Activated CD4-positive, alpha-beta T cell treated with anti-CD3 and anti-CD28 coated beads, Interleukin-2, amount 10 ng/mL, durations not matched to agents 7 days and 5 days (primary cell): ENCODE measurements around the gene CHMP2A. TPM values are rescaled to one million over a fixed set of nuclear protein-coding genes. Genes with fewer than 3 reads are reported as not detected.
A peak's percentile ranks its signal among the peaks of the same experiment; 100 is the strongest.

Experiments
- CTCF ChIA-PET: fragments of 350-600 bp; sonication (Branson Sonifier 250); formaldehyde crosslinking; loops from one replicate; lab custom pipeline; 2021; ENCODE audit warnings: antibody characterized with exemption; lab: Charles Lee
- POLR2A ChIA-PET: fragments of 350-600 bp; sonication (Branson Sonifier 250); formaldehyde crosslinking; loops from one replicate; lab custom pipeline; 2021; ENCODE audit warnings: antibody characterized with exemption; lab: Charles Lee
- DNase-seq: peaks from one replicate; pipeline ENCODE4 v3.0.0-alpha.2; 2020
- H3K27ac Mint-ChIP-seq: one replicate; pipeline ENCODE4 v1.8.0; 2021; ENCODE audit warnings: mild to moderate bottlenecking, moderate library complexity, mixed read lengths
- H3K27me3 Mint-ChIP-seq: one replicate; pipeline ENCODE4 v1.8.0; 2021; ENCODE audit warnings: mixed read lengths
- H3K36me3 Mint-ChIP-seq: one replicate; pipeline ENCODE4 v1.8.0; 2021; ENCODE audit warnings: low read depth, mixed read lengths
- H3K4me1 Mint-ChIP-seq: one replicate; pipeline ENCODE4 v1.8.0; 2021; ENCODE audit warnings: mixed read lengths
- H3K4me3 Mint-ChIP-seq: one replicate; pipeline ENCODE4 v1.8.0; 2021; ENCODE audit warnings: mild to moderate bottlenecking, moderate library complexity, mixed read lengths
- H3K9me3 Mint-ChIP-seq: one replicate; pipeline ENCODE4 v1.8.0; 2021; ENCODE audit warnings: mixed read lengths
- total RNA-seq, 2 experiments: library from RNA; stranded (reverse); gene quantifications; one replicate each; pipeline ENCODE4 v1.2.3, GENCODE V29; 2021

The CHMP2A gene
- total RNA-seq, 2 experiments from 2014 or later, result 128 to 137 TPM

GRCh38 chr19:58557221-58558065, 2.5 kb upstream of the CHMP2A start:
- POLR2A ChIA-PET, result no interaction called here
- peaks cover 73% of the 10 kb centered on the region for H3K4me1 Mint-ChIP-seq
- peak overlapping the region; percentile 97 for H3K27ac Mint-ChIP-seq
- H3K27me3 Mint-ChIP-seq, result no peaks in the 10 kb centered on the region
- H3K4me3 Mint-ChIP-seq, result peak overlapping the region; percentile 90
- CTCF ChIA-PET, result interaction anchor here (0.8 to 1.2 kb wide), 2 partner anchors 10 to 12 kb away, joined by 3 read pairs; no protein-coding TSS in a partner anchor
- H3K9me3 Mint-ChIP-seq, result no peaks in the 10 kb centered on the region
- no peak for DNase-seq
- H3K36me3 Mint-ChIP-seq, result peaks cover 49% of the 10 kb centered on the region

DNA sequence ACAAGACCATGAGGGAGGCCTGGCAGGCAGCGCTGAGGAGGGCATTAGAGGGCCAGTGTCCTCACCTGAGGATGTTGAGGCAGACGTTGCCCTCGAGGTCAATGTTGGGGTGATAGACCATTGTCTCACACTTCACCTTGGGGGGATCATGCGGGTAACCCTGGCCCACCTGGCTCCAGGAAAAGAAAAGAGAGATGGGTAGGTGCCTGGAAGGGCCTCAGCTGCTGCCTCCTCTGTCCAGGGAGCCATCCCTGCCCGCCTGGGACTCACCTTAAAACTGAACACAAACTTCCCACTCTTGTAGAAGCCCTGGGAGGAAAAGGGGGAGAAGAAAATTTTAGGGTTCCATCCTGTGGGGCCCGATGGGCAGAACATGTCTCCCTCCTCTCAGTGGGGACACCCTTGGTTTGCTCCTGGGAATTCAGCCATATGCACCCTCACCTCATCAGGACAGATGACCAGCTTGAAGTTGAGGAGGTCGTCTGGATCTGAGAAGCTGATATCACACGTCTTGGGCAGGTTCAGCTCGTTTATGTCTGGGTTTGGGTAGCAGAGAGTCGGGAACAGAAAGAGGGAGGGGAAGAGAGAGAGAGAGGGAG, 1.8 kb upstream of the CHMP2A start:
- Mint-ChIP-seq H3K36me3 (peaks cover 56% of the 10 kb centered on the region), H3K9me3 (no peaks in the 10 kb centered on the region), H3K4me3 (peak overlapping the region; percentile 90), H3K27ac (peak overlapping the region; percentile 94), H3K27me3 (no peaks in the 10 kb centered on the region), H3K4me1 (peaks cover 69% of the 10 kb centered on the region)
- DNase-seq, result no peak
- POLR2A ChIA-PET, result no interaction called here
- CTCF ChIA-PET, result interaction anchor here (0.8 to 1.2 kb wide), 2 partner anchors 9 to 11 kb away, joined by 3 read pairs; no protein-coding TSS in a partner anchor

DNA sequence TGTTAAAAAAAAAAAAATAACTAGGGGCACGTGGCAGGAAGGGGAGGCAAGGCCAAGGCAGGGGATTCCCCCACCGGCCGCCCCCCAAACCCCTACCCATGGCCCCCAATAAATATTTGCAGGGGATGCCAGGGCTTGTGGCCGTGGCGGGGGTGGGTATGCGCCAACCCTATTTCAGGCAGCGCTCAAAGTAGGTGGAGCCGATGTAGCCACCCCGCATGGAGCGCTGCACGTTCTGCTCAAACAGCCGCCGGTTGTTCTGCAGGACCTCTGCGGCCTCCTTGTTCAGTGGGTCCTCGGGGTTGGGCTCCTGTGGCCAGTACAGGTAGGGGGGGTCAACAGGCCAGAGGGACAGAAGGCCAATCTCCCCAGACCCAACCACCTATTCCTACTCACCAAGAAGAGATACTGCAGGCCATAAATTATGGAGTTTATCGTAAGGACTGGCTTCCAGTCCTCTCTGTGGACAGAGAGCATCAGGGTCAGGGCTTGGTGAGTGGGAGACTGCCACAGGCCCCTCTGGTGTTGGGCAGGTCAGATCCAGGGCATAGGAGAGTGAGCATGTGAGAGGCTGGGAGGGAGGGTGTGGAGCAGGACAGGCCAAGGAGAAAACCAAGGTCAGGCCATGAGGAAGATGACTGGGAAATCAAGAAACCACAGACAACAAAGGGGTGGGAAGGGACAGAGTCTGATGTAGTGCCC, 1.2 kb upstream of the CHMP2A start:
- CTCF ChIA-PET, result interaction anchor here (3.3 kb wide), 1 partner anchor 36 kb away, joined by 25 read pairs; the partner anchor contains the start of gene ZBTB45
- peak overlapping the region; percentile 90 for H3K4me3 Mint-ChIP-seq

DNA sequence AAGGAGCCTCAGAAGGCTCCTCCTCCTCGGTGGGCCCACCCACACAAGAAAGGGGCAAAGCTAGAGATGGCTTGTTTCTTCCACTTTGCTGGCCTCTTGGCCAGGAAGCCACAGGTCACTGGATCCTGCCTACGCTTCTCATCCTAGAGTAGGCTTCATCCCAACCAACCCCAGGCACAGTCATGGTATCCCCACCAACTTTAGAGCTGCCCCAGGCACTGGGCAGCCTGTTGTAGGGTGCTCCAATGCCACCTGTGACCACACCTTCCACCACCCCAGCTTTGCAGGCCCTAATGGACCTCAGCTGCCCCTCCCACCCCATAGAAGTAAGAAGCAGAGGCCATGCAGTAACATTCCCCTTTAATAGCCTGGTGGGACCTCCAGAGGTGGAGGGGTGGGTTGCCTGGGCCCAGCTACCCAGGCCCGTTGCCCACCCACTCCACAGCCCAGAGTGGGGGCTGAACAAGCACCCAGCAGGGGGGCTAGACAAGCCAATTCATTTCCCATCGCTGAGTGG, 522 bp upstream of the CHMP2A start:
- H3K4me1 Mint-ChIP-seq, result peaks cover 58% of the 10 kb centered on the region
- no peaks in the 10 kb centered on the region for H3K27me3 Mint-ChIP-seq
- ChIA-PET POLR2A (interaction anchor here (1.0 to 2.3 kb wide), 3 partner anchors 11 to 129 kb away, joined by 3 to 9 read pairs (median 6); partner anchors contain the start of genes TRIM28 and ZBTB45), CTCF (interaction anchor here (1.0 to 3.3 kb wide), 6 partner anchors 11 to 336 kb away, joined by 3 to 25 read pairs (median 4); partner anchors contain the start of genes MZF1, TRIM28 and ZBTB45)
- peaks cover 58% of the 10 kb centered on the region for H3K36me3 Mint-ChIP-seq
- H3K27ac Mint-ChIP-seq, result peak overlapping the region; percentile 94
- no peaks in the 10 kb centered on the region for H3K9me3 Mint-ChIP-seq
- no peak for DNase-seq
- H3K4me3 Mint-ChIP-seq, result peak overlapping the region; percentile 90

More for the DNA sequence above, 1.2 kb upstream of the CHMP2A start:
- Mint-ChIP-seq H3K27ac (peak overlapping the region; percentile 94), H3K36me3 (peaks cover 52% of the 10 kb centered on the region), H3K9me3 (no peaks in the 10 kb centered on the region), H3K4me1 (peaks cover 62% of the 10 kb centered on the region), H3K27me3 (no peaks in the 10 kb centered on the region)
- POLR2A ChIA-PET, result interaction anchor here (2.3 kb wide), 1 partner anchor 12 kb away, joined by 9 read pairs; the partner anchor contains the start of gene TRIM28
- no peak for DNase-seq

DNA sequence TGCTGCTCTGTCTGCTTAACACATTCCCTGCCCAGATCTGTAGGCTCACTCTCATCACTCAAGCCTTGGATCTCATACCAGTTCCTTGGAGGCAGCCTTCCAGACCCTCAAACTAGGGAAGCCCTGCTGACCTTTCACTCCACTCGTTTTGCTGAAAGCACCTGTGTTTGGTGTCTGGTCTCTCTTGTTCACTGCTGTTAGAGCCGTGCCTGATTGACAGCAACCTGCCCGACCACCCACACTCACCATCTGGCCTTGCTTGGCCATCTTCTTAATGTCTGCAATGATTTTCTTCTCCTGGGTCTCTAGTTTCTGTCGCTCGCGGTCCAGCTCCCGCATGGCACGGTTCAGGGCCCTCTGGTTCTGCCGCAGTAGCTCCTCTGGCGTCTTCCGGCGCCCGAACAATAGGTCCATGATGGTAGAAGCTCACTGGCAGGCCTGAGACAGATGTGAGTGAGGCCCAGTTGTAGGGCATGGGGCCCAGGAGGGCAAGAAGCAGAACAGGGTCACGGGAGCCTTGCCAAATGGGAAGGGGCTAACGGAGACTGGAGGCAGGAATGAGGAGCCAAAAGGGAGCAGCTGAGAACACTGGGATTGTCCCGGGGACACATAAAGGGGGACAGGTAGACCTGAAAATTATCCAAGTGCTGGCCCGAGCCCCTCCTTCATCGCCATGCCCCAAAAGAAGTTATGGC, 959 bp downstream of the CHMP2A start:
- Mint-ChIP-seq H3K4me3 (peak overlapping the region; percentile 90), H3K36me3 (peaks cover 65% of the 10 kb centered on the region), H3K4me1 (peaks cover 47% of the 10 kb centered on the region), H3K27ac (peak overlapping the region; percentile 94), H3K9me3 (no peaks in the 10 kb centered on the region), H3K27me3 (no peaks in the 10 kb centered on the region)
- ChIA-PET POLR2A (interaction anchor here (1.0 to 2.3 kb wide), 3 partner anchors 10 to 128 kb away, joined by 5 to 9 read pairs (median 6); partner anchors contain the start of gene TRIM28), CTCF (interaction anchor here (0.8 to 3.3 kb wide), 4 partner anchors 34 to 334 kb away, joined by 3 to 25 read pairs (median 3); partner anchors contain the start of gene ZBTB45)
- DNase-seq, result no peak

GRCh38 chr19:58552655-58553054, 2.2 kb downstream of the CHMP2A start:
- H3K4me1 Mint-ChIP-seq, result peaks cover 49% of the 10 kb centered on the region
- H3K27ac Mint-ChIP-seq, result peak overlapping the region; percentile 11
- ChIA-PET CTCF (interaction anchor here (0.6 to 3.3 kb wide), 3 partner anchors 33 to 153 kb away, joined by 3 to 25 read pairs (median 4); partner anchors contain the start of gene ZBTB45), POLR2A (no interaction called here)
- no peaks in the 10 kb centered on the region for H3K9me3 Mint-ChIP-seq
- no peaks in the 10 kb centered on the region for H3K27me3 Mint-ChIP-seq
- no peak overlapping the region for H3K4me3 Mint-ChIP-seq
- H3K36me3 Mint-ChIP-seq, result peaks cover 65% of the 10 kb centered on the region
- no peak for DNase-seq

- DNase-seq, result no peak
- no peak overlapping the region for H3K4me3 Mint-ChIP-seq
- H3K27ac Mint-ChIP-seq, result no peak overlapping the region
- CTCF ChIA-PET, result interaction anchor here (1.2 to 1.4 kb wide), 2 partner anchors 32 to 38 kb away, joined by 4 read pairs; partner anchors contain the start of gene ZBTB45
- no peaks in the 10 kb centered on the region for H3K27me3 Mint-ChIP-seq
- peaks cover 50% of the 10 kb centered on the region for H3K4me1 Mint-ChIP-seq
- peaks cover 71% of the 10 kb centered on the region for H3K36me3 Mint-ChIP-seq
- no peaks in the 10 kb centered on the region for H3K9me3 Mint-ChIP-seq
- POLR2A ChIA-PET, result no interaction called here
These were observed 3.1 kb downstream of the CHMP2A start for GRCh38 chr19:58551577-58552471.

DNA sequence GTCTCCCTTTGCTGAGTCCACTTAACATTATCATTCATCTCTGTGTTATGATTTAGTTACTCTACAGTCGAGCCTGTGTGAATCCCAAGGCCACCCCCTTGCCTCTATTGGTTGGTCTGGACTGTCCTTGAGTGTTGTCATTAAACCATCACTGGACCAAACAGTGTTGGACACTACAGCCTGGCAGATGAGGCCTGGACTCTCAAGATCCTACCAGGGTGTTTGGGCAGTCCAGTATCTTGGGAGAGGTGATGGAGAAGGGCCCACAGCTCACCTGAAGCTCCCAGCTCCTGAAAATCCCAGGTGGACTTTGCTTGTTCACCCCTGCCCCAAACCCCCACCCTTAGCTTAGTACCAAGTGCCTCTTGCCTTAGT, 3.8 kb downstream of the CHMP2A start:
- ChIA-PET CTCF (interaction anchor here (1.2 to 1.4 kb wide), 2 partner anchors 31 to 37 kb away, joined by 4 read pairs; partner anchors contain the start of gene ZBTB45), POLR2A (no interaction called here)
- Mint-ChIP-seq H3K27me3 (no peaks in the 10 kb centered on the region), H3K9me3 (no peaks in the 10 kb centered on the region), H3K36me3 (peaks cover 71% of the 10 kb centered on the region), H3K4me1 (peaks cover 50% of the 10 kb centered on the region), H3K27ac (no peak overlapping the region), H3K4me3 (no peak overlapping the region)
- no peak for DNase-seq

DNA sequence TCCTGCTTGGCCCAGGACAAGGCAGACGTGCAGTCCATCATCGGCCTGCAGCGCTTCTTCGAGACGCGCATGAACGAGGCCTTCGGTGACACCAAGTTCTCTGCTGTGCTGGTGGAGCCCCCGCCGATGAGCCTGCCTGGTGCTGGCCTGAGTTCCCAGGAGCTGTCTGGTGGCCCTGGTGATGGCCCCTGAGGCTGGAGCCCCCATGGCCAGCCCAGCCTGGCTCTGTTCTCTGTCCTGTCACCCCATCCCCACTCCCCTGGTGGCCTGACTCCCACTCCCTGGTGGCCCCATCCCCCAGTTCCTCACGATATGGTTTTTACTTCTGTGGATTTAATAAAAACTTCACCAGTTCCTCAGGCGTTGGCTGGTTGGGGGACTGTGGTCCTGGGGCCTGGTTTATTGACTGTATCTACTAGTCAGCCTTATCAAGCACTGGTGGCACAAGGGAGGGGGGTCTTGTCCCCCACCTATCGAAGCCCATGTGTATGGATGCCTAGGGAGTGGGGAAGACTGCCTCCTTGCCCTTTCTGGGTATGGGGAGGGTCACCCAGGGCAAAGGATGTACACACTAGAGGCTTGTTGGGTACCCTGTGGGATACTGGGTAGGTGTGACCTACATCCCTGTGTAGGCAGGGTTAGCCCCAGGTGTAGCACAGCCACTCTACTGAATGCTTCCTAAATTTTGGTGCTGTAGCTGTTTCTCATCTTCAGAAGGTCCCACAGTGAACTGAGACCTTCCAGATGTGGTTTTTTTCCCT, 4.4 kb downstream of the CHMP2A start:
- Mint-ChIP-seq H3K9me3 (no peaks in the 10 kb centered on the region), H3K4me1 (peaks cover 54% of the 10 kb centered on the region), H3K27ac (no peak overlapping the region), H3K27me3 (no peaks in the 10 kb centered on the region), H3K36me3 (peaks cover 74% of the 10 kb centered on the region), H3K4me3 (no peak overlapping the region)
- DNase-seq, result no peak
- ChIA-PET CTCF (interaction anchor here (1.4 kb wide), 1 partner anchor 30 kb away, joined by 4 read pairs; the partner anchor contains the start of gene ZBTB45), POLR2A (no interaction called here)

GRCh38 chr19:58549664-58550361, 5.1 kb downstream of the CHMP2A start:
- Mint-ChIP-seq H3K27ac (no peak overlapping the region), H3K9me3 (no peaks in the 10 kb centered on the region), H3K4me3 (no peak overlapping the region), H3K36me3 (peaks cover 72% of the 10 kb centered on the region), H3K4me1 (peaks cover 49% of the 10 kb centered on the region), H3K27me3 (no peaks in the 10 kb centered on the region)
- no peak for DNase-seq
- ChIA-PET CTCF (interaction anchor here (2.6 kb wide), 1 partner anchor 31 kb away, joined by 11 read pairs; the partner anchor contains the start of gene ZBTB45), POLR2A (no interaction called here)
